Neural cell (in vitro differentiated cells): ENCODE data around the gene SORD.
"Not testable (repeated sequence)": the region's sequence is repeated elsewhere in the genome, so short reads cannot be mapped to it uniquely, and the experiment has no call there.

Experiments used
- EP300 ChIP-seq: fragments of 450-650 bp; conservative IDR thresholded peaks from 2 replicates; pipeline ENCODE4 v1.6.1; 2014; ENCODE audit warnings: antibody characterized with exemption, mild to moderate bottlenecking, moderate library complexity; ENCODE audit not compliant: poor library complexity, severe bottlenecking
- EZH2 ChIP-seq: fragments of 200-600, 300-800 bp; shearing (Covaris generic), sonication (generic); IDR thresholded peaks from 2 replicates; pipeline ENCODE4 v1.6.1; 2014; ENCODE audit warnings: antibody characterized with exemption, low read length, borderline replicate concordance, mild to moderate bottlenecking; ENCODE audit not compliant: insufficient read depth, poor library complexity, severe bottlenecking
- REST ChIP-seq: IDR thresholded peaks from 2 replicates; pipeline ENCODE4 v1.6.1; 2012; ENCODE audit warnings: borderline replicate concordance
- SMC3 ChIP-seq: fragments of 450-650 bp; conservative IDR thresholded peaks from 2 replicates; pipeline ENCODE4 v1.6.1; 2014; ENCODE audit warnings: antibody characterized with exemption, mild to moderate bottlenecking, moderate library complexity; ENCODE audit not compliant: poor library complexity
- TF ChIP-seq, protein P1 (sequence below): fragments of 450-650 bp; IDR thresholded peaks from 2 replicates; pipeline ENCODE4 v1.5.1; 2014; ENCODE audit warnings: antibody characterized with exemption, mild to moderate bottlenecking, moderate library complexity; ENCODE audit not compliant: poor library complexity, severe bottlenecking

DNA sequence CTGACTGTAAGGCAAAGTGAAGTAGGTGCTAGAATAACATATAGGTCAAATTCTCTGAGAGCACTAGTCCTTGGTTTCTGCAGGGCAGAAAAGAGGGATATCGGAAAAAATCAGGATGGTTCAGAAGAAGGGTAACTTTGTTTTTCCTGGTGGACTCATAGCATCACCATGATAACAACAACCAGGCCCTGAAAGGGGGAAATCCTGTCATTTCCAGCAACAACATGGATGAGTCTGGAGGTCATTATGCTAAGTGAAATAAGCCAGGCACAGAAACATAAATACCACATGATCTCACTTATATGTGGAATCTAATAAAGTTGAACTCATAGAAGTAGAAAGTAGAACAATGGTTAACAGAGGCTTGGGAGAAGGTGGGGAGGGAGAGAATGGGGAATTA, 38.9 kb upstream of the SORD start:
- not testable (repeated sequence) for TF ChIP-seq EZH2, EP300, REST, SMC3
- TF ChIP-seq, protein P1, sequence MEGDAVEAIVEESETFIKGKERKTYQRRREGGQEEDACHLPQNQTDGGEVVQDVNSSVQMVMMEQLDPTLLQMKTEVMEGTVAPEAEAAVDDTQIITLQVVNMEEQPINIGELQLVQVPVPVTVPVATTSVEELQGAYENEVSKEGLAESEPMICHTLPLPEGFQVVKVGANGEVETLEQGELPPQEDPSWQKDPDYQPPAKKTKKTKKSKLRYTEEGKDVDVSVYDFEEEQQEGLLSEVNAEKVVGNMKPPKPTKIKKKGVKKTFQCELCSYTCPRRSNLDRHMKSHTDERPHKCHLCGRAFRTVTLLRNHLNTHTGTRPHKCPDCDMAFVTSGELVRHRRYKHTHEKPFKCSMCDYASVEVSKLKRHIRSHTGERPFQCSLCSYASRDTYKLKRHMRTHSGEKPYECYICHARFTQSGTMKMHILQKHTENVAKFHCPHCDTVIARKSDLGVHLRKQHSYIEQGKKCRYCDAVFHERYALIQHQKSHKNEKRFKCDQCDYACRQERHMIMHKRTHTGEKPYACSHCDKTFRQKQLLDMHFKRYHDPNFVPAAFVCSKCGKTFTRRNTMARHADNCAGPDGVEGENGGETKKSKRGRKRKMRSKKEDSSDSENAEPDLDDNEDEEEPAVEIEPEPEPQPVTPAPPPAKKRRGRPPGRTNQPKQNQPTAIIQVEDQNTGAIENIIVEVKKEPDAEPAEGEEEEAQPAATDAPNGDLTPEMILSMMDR: not testable (repeated sequence)
